ENCODE measurements around the gene PIP4K2B. TPM values are rescaled to one million over a fixed set of nuclear protein-coding genes. Genes with fewer than 3 reads are reported as not detected.

The PIP4K2B gene
- total and polyA plus RNA-seq, 9 of the 15 experiments (the other 6 are each of a cell fraction or from before 2014, with no cell fraction given): 3.7 to 29.9 (median 23.0) TPM

GRCh38 chr17:38815576-38816193 lies 16.3 kb upstream of the PIP4K2B start:
- Histone ChIP-seq H3K4me3 (no peak overlapping the region), H3K9me3 (replicated peaks; ENCODE audit: control insufficient read depth, insufficient read depth, low read depth, low read length) (no peaks in the 10 kb centered on the region), H3K4me2 (ENCODE audit: insufficient read depth, low read length) (no peak overlapping the region), H4K20me1 (replicated peaks; ENCODE audit: control insufficient read depth, insufficient read depth, low read length) (no peaks in the 10 kb centered on the region), H3K27me3 (ENCODE audit: control insufficient read depth in 2 of 2, insufficient read depth in 2 of 2, low read length in 2 of 2) (no peaks in the 10 kb centered on the region), H2AFZ (ENCODE audit: low read depth, low read length) (no peak overlapping the region), H3K36me3 (ENCODE audit: control insufficient read depth, insufficient read depth, low read length) (peaks cover 68% of the 10 kb centered on the region), H3K79me2 (ENCODE audit: control insufficient read depth, insufficient read depth, low read length) (peaks cover 8% of the 10 kb centered on the region; the same call in 1 of the 3 replicates), H3K9ac (ENCODE audit: insufficient read depth in 1 of 2, low read depth in 2 of 2, low read length in 2 of 2) (no peak overlapping the region), H3K4me1 (replicated peaks in 1 of 2; ENCODE audit: control insufficient read depth in 2 of 2, insufficient read depth in 2 of 2, low read length in 2 of 2) (no peaks in the 10 kb centered on the region), H3K9me1 (ENCODE audit: control insufficient read depth, insufficient read depth, low read length) (no peaks in the 10 kb centered on the region), H3K27ac (ENCODE audit: extremely low read depth, low read depth, low read length) (no peak overlapping the region)
- WGBS (ENCODE audit: insufficient coverage, low coverage, missing lambda C conversion rate): 93% methylated on average over 8 of the region's 8 CpGs
- FAIRE-seq: no peak
- TSS peak; percentile 21 for BruUV-seq (replicated peaks)
- intact Hi-C loops (cut with micrococcal nuclease) (no loop called here), in situ Hi-C loops (cut with MboI) (no loop called here)
- no peak for TF ChIP-seq TRIM24 (IDR thresholded peaks at IDR 0.05)
- TF ChIP-seq SIX5 (IDR thresholded peaks at IDR 0.05; ENCODE audit: borderline replicate concordance in 1 of 2, insufficient read depth in 1 of 2, low read depth in 1 of 2, low read length in 2 of 2): no peak
- TF ChIP-seq SIN3B (IDR thresholded peaks at IDR 0.05; ENCODE audit: low read depth): no peak
- no peak for TF ChIP-seq ZNF395 (CRISPR knock-in tag; IDR thresholded peaks at IDR 0.05)
- no peak for TF ChIP-seq ZNF707 (CRISPR knock-in tag; conservative IDR thresholded peaks at IDR 0.05)
- no peak for TF ChIP-seq ZNF785 (CRISPR knock-in tag; IDR thresholded peaks at IDR 0.05)
- TF ChIP-seq HSF4 (CRISPR knock-in tag; IDR thresholded peaks at IDR 0.05; ENCODE audit: borderline replicate concordance): no peak
- TF ChIP-seq ESRRA (IDR thresholded peaks at IDR 0.05; ENCODE audit: borderline replicate concordance, low read depth): no peak
- no peak for TF ChIP-seq GTF2A2 (tag; IDR thresholded peaks at IDR 0.05)
- no peak for TF ChIP-seq POLR2G (IDR thresholded peaks at IDR 0.05; ENCODE audit: low read depth, low read length)
- no peak for TF ChIP-seq ARID3B (CRISPR knock-in tag; IDR thresholded peaks at IDR 0.05; ENCODE audit: borderline replicate concordance)
- TF ChIP-seq TAF1 (IDR thresholded peaks at IDR 0.05; ENCODE audit: control insufficient read depth, extremely low read depth, insufficient read depth, low read length, severe bottlenecking): no peak
- CTCF ChIA-PET (ENCODE audit: low intra/inter-chr PET ratio): no interaction called here
- POLR2A ChIA-PET: no interaction called here
- ATAC-seq: no peak
- DNase-seq (ENCODE audit: extremely low read depth in 1 of 4, low spot score in 3 of 4): peak in 2 of 4 experiments; percentile 39 to 43
